Kidney epithelial cell (primary cell): ENCODE data around the gene TTC33. TPM values are rescaled to one million over a fixed set of nuclear protein-coding genes. Genes with fewer than 3 reads are reported as not detected.

Experiments used
- DNase-seq: peaks from one replicate; pipeline ENCODE4 v3.0.0-alpha.2; 2010; ENCODE audit warnings: low read depth
- H3K27me3 ChIP-seq: 2 replicates; pipeline ENCODE4 v1.6.0; 2011; ENCODE audit warnings: low read length; ENCODE audit not compliant: control insufficient read depth, insufficient read depth
- H3K36me3 ChIP-seq: 2 replicates; pipeline ENCODE4 v1.5.1; 2011; ENCODE audit warnings: low read length; ENCODE audit not compliant: control insufficient read depth, insufficient read depth
- H3K4me3 ChIP-seq: 2 replicates; pipeline ENCODE4 v1.5.1; 2011; ENCODE audit warnings: low read depth, mild to moderate bottlenecking, control low read depth, low read length
- total RNA-seq: library from RNA; depleted of rRNA; stranded (reverse); fragments of >200 nt; gene quantifications from 2 replicates; pipeline ENCODE4 v1.2.3, GENCODE V29; 2015
- TF ChIP-seq, protein P1 (sequence below): IDR thresholded peaks from 2 replicates; pipeline ENCODE4 v1.5.1; 2011; ENCODE audit warnings: mild to moderate bottlenecking, moderate library complexity, low read length, control low read depth, inconsistent platforms; ENCODE audit not compliant: insufficient read depth, poor library complexity, severe bottlenecking

The TTC33 gene
- total RNA-seq, 1 donor from 2014 or later = 13.8 TPM

DNA sequence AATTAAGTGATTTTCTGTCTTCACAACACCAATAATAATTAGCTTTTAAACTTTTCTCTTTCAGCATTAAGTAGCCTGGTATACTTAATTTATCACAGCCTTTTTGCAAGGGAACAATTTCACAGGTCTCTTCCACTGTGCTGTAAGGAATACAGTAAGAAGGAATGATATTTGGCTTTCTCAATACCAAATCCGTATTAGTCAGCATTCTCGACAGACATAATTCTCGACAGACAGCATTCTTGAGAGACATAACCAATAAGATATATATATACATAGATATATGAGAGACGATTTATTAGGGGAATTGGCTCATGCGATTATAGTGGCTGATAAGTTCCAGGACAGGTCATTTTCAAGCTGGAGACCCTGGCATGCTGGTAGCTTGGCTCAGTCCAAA is 24.4 kb upstream of the TTC33 start:
- no peak for DNase-seq
- TF ChIP-seq, protein P1, sequence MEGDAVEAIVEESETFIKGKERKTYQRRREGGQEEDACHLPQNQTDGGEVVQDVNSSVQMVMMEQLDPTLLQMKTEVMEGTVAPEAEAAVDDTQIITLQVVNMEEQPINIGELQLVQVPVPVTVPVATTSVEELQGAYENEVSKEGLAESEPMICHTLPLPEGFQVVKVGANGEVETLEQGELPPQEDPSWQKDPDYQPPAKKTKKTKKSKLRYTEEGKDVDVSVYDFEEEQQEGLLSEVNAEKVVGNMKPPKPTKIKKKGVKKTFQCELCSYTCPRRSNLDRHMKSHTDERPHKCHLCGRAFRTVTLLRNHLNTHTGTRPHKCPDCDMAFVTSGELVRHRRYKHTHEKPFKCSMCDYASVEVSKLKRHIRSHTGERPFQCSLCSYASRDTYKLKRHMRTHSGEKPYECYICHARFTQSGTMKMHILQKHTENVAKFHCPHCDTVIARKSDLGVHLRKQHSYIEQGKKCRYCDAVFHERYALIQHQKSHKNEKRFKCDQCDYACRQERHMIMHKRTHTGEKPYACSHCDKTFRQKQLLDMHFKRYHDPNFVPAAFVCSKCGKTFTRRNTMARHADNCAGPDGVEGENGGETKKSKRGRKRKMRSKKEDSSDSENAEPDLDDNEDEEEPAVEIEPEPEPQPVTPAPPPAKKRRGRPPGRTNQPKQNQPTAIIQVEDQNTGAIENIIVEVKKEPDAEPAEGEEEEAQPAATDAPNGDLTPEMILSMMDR = no peak
- no peaks in the 10 kb centered on the region for H3K36me3 ChIP-seq
- no peaks in the 10 kb centered on the region for H3K27me3 ChIP-seq
- H3K4me3 ChIP-seq = no peak overlapping the region

DNA sequence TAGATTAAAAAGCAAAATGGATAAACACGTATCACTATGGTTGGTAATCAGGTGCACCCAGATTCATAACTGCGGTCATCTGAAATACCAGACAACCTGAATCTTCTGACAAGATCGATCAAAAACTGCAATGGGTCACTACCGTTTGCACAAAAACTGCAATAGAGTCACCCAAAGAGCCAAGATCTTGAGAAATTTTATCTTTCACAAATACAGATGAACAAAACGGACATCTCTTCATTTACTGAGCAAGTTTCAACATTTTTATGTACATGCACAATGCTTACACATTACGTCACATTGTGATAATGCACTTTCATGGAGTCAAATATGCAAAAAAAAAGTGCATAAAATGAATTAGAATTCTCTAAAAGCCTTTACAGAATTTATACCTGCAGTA is 23.8 kb upstream of the TTC33 start:
- no peak overlapping the region for H3K4me3 ChIP-seq
- H3K36me3 ChIP-seq = no peaks in the 10 kb centered on the region

GRCh38 chr5:40778133-40778532 is 22.4 kb upstream of the TTC33 start:
- Histone ChIP-seq H3K27me3 (no peaks in the 10 kb centered on the region), H3K36me3 (no peaks in the 10 kb centered on the region), H3K4me3 (no peak overlapping the region)
- TF ChIP-seq, protein P1 = no peak
- DNase-seq = no peak

More for the DNA sequence above, 23.8 kb upstream of the TTC33 start:
- DNase-seq = no peak
- H3K27me3 ChIP-seq = no peaks in the 10 kb centered on the region
- TF ChIP-seq, protein P1 = no peak

GRCh38 chr5:40776658-40776977 is 20.9 kb upstream of the TTC33 start:
- Histone ChIP-seq H3K4me3 (no peak overlapping the region), H3K36me3 (no peaks in the 10 kb centered on the region), H3K27me3 (no peaks in the 10 kb centered on the region)

GRCh38 chr5:40775846-40776657 is 20.3 kb upstream of the TTC33 start:
- Histone ChIP-seq H3K36me3 (no peaks in the 10 kb centered on the region), H3K27me3 (no peaks in the 10 kb centered on the region), H3K4me3 (no peak overlapping the region)
- TF ChIP-seq, protein P1 = no peak
- DNase-seq = no peak

More at GRCh38 chr5:40776658-40776977, 20.9 kb upstream of the TTC33 start:
- TF ChIP-seq, protein P1 = no peak
- no peak for DNase-seq
